GM12872 (cell line): Measurements from ENCODE around the gene SELENOW.

Source experiments
- TF ChIP-seq, protein P1 (sequence below): IDR thresholded peaks from 3 replicates; pipeline ENCODE4 v1.5.1; 2011; ENCODE audit warnings: low read depth, mild to moderate bottlenecking, low read length, moderate library complexity; ENCODE audit not compliant: insufficient read depth

SELENOW gene

GRCh38 chr19:47766670-47767069 is 11.8 kb upstream of the SELENOW start:
- TF ChIP-seq, protein P1, sequence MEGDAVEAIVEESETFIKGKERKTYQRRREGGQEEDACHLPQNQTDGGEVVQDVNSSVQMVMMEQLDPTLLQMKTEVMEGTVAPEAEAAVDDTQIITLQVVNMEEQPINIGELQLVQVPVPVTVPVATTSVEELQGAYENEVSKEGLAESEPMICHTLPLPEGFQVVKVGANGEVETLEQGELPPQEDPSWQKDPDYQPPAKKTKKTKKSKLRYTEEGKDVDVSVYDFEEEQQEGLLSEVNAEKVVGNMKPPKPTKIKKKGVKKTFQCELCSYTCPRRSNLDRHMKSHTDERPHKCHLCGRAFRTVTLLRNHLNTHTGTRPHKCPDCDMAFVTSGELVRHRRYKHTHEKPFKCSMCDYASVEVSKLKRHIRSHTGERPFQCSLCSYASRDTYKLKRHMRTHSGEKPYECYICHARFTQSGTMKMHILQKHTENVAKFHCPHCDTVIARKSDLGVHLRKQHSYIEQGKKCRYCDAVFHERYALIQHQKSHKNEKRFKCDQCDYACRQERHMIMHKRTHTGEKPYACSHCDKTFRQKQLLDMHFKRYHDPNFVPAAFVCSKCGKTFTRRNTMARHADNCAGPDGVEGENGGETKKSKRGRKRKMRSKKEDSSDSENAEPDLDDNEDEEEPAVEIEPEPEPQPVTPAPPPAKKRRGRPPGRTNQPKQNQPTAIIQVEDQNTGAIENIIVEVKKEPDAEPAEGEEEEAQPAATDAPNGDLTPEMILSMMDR = no peak

DNA sequence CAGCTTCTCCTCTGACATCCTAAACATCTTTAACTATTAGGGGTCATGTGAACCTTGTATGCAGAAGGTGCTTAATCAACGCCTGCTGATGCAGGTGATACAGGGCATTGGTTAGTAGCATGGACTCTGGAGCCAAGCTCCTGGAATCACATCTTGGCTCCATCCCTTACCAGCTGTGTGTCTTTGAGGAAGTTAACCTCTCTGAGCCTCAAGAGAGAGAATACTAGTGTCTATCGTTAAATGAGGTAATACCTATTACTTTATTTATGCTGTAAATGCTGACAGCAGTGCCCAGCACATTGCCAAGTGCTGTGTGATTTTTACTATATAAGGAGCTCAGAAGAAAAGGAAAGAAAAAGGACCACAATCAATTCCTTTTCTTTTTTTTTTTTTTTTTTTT is 11.2 kb upstream of the SELENOW start:
- TF ChIP-seq, protein P1 = no peak

DNA sequence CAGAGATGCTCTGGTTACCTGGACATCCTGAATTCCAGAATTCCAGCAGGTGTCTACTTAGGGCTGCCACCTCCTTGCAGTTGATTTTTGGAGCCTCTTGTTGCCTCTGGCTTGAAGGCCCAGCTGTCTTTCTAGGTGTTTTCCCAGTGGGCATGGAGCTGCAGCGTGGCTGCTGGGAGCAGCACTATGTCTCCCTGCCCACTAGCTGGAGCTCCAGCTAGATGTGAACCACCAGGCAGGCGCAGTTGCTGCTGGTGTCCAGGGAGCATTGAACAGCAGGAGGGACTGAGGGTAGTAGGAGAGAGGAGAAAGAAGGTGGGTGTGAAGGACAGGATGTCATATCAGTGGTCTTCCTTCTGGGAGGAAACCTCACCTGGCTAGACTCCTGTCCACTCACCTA is 9.9 kb upstream of the SELENOW start:
- TF ChIP-seq, protein P1 = no peak

DNA sequence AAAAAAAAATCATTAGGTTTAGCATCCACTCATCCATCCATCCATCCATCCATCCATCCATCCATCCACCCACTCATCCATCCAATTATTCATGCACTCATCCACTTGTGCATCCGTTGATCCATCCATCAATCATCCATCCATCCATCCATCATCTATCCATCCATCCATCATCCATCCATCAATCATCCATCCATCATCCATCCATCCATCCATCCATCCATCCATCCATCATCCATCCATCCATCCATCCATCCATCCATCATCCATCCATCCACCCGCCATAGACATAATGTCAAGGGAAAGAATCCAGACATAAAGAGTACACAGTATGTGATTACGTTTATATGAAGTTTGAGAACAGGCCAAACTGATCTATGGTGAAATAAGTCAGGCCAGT is 9.0 kb upstream of the SELENOW start:
- TF ChIP-seq, protein P1 = no peak

DNA sequence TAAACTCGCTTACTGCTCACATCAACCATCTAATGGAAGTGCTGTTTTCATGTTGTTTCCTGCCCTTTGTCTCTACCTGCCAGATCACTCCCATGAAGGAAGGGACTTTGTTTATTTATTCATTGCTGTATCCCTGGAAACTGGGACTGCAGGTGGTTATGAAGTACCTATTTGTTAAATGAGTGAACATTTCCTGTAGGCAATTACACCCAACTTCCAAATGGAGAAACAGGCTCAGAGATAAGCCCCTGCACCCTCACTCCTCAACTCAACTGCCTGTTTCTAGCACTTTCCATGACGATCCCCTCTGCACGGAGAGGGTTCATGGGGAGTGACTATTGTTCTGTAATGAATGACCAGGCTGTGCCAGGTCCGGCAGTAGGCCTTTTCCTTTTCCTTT is 1.9 kb upstream of the SELENOW start:
- TF ChIP-seq, protein P1 = no peak

GRCh38 chr19:47778954-47779351 is 450 bp downstream of the SELENOW start:
- TF ChIP-seq, protein P1 = no peak

DNA sequence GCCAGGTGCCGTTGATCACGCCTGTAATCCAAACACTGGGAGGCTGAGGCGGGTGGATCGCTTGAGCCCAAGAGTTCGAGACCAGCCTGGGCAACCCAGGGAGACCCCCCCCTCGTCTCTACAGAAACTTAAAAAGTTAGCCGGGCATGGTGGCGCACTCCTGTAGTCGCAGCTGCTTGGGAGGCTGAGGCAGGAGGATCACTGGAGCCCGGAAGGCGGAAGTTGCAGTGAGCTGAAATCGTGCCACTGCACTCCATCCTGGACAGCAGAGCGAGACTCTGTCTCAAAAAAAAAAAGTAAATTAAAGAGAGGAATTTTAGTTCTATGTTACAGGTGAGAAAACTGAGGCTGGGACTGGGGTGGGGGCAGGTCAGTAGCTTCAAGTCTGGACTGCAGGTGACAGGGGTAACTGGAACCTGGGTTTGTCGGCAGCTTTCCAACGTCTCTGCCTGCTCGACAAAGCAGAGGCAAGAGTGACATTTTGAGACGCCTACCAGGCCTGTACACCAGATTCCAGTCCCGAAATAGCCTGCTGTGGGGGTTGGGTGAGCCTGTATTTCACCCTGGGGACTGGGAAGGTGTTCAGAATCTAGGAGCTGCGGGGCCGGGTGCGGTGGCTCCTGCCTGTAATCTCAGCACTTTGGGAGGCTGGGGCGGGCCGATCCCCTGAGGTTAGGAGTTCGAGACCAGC is 1.2 kb downstream of the SELENOW start:
- TF ChIP-seq, protein P1 = no peak
